Stomach (tissue), 9 donors: ENCODE results near the gene INTU. TPM values are rescaled to one million over a fixed set of nuclear protein-coding genes. Genes with fewer than 3 reads are reported as not detected.

Experiments
- DNase-seq, 2 donors: peaks; one replicate each; pipeline versions ENCODE4 v3.0.0 to v3.0.0-alpha.2; 2013 to 2019
- H3K27ac ChIP-seq, 5 donors: fragments of 200-600 bp in 4 of 5; sonication (generic) in 4 of 5; one replicate each; pipeline ENCODE4 v1.5.1; 2013 to 2019; ENCODE audit warnings: mild to moderate bottlenecking in 1 of 5, moderate library complexity in 1 of 5
- H3K27me3 ChIP-seq, 3 donors: fragments of 200-600 bp; sonication (generic); one replicate each; pipeline ENCODE4 v1.5.1; 2017 to 2019; ENCODE audit warnings: mixed run types in 1 of 3
- H3K36me3 ChIP-seq, 4 donors: fragments of 200-600 bp; sonication (generic); 1 replicate in 3 of 4; 2 replicates in 1 of 4; pipeline ENCODE4 v1.5.1; 2016 to 2019
- H3K4me1 ChIP-seq, 4 donors: fragments of 200-600 bp; sonication (generic); one replicate each; pipeline ENCODE4 v1.5.1; 2016 to 2019
- H3K4me3 ChIP-seq, 4 donors: fragments of 200-600 bp; sonication (generic) in 3 of 4; one replicate each; pipeline ENCODE4 v1.5.1; 2016 to 2019; ENCODE audit warnings: mild to moderate bottlenecking in 1 of 4
- H3K9me3 ChIP-seq, 4 donors: fragments of 200-600 bp; sonication (generic); one replicate each; pipeline ENCODE4 v1.5.1; 2016 to 2019
- CTCF ChIP-seq, 7 experiments: fragments of 450-650 bp in 4 of 7; fragments of 200-600 bp in 3 of 7; sonication (generic) in 3 of 7; IDR thresholded peaks; one replicate each; pipeline ENCODE4 v1.5.1; 2016 to 2019; ENCODE audit warnings: antibody characterized with exemption in 7 of 7, control low read depth in 2 of 7, mild to moderate bottlenecking in 1 of 7
- EP300 ChIP-seq: sonication (generic); formaldehyde crosslinking; IDR thresholded peaks from one replicate; pipeline ENCODE4 v1.6.1; 2017; ENCODE audit warnings: antibody characterized with exemption
- POLR2A ChIP-seq, 4 donors: fragments of 450-650 bp; IDR thresholded peaks; one replicate each; pipeline ENCODE4 v1.6.1; 2016; ENCODE audit warnings: antibody characterized with exemption in 4 of 4, control low read depth in 2 of 4, mild to moderate bottlenecking in 1 of 4, moderate library complexity in 1 of 4
- POLR2AphosphoS5 ChIP-seq, 3 donors: sonication (generic); formaldehyde crosslinking; IDR thresholded peaks; one replicate each; pipeline ENCODE4 v1.6.1; 2016; ENCODE audit warnings: antibody characterized with exemption in 3 of 3
- WGBS, 5 donors: extraction: QIAGEN DNeasy Blood & Tissue Kit in 3 of 5; methylation state at CpG; one replicate each; pipeline versions ENCODE4 v1.1.5 to v1.1.7; 2013 to 2018; 5-methylcytosine and 5-hydroxymethylcytosine counted together
- intact Hi-C: fragments of 100-400 bp; cut with DNase I; formaldehyde crosslinking; loops from one replicate; pipeline ENCODE4 v1.15.1; 2023; ENCODE audit warnings: low total_unique reads
- polyA plus RNA-seq, 3 donors: library from polyadenylated mRNA; stranded (reverse); fragments of 200-250 nt; gene quantifications; one replicate each; pipeline ENCODE4 v1.2.3, GENCODE V29; 2013
- total RNA-seq, 5 donors: library from RNA; depleted of rRNA; stranded (reverse); fragments of >200 nt; gene quantifications; one replicate each; pipeline versions ENCODE4 v1.1.0 to v1.2.3, GENCODE V29; 2014 to 2016
- donor health status: healthy with polysubstance abuse.
- donor health status: Bipolar disorder and iron deficiency.
- donor health status: healthy.

INTU gene
- total and polyA plus RNA-seq, 8 donors = 0.62 to 42.9 (median 5.6) TPM

- intact Hi-C loops = no loop called here
- DNase-seq = no peak
- peaks cover 0 to 24% (median 1%) of the 10 kb centered on the region in 4 donors for H3K36me3 ChIP-seq
- peaks cover 0 to 17% (median 5%) of the 10 kb centered on the region in 4 donors for H3K9me3 ChIP-seq
- H3K27me3 ChIP-seq = no peaks in the 10 kb centered on the region
- H3K4me1 ChIP-seq = no peaks in the 10 kb centered on the region
- 83 to 91% (median 86%) methylated on average over 4 of the region's 4 CpGs for WGBS, 5 donors
- no peak for TF ChIP-seq EP300
- TF ChIP-seq POLR2A (IDR thresholded peaks at IDR 0.05) = no peak
- TF ChIP-seq POLR2AphosphoS5 (IDR thresholded peaks at IDR 0.05) = no peak
- TF ChIP-seq CTCF (IDR thresholded peaks at IDR 0.05) = no peak
- H3K4me3 ChIP-seq = no peak overlapping the region
- no peak overlapping the region for H3K27ac ChIP-seq
Measured at GRCh38 chr4:127698789-127699200, 66.0 kb downstream of the INTU start.

- Histone ChIP-seq H3K4me1 (peaks cover 0 to 9% (median 2%) of the 10 kb centered on the region in 4 donors), H3K36me3 (peaks cover 0 to 53% (median 22%) of the 10 kb centered on the region in 4 donors), H3K27ac (peak overlapping the region in 1 of 5 donors; percentile 13), H3K4me3 (no peak overlapping the region), H3K9me3 (no peaks in the 10 kb centered on the region), H3K27me3 (no peaks in the 10 kb centered on the region)
- intact Hi-C loops = no loop called here
- 18 to 37% (median 24%) methylated on average over 5 of the region's 5 CpGs for WGBS, 5 donors
- peak; percentile 42 to 79 for DNase-seq
- no peak for TF ChIP-seq POLR2A (IDR thresholded peaks at IDR 0.05)
- peak in 1 of 3 donors; percentile 69 for TF ChIP-seq POLR2AphosphoS5 (IDR thresholded peaks at IDR 0.05)
Measured at GRCh38 chr4:127708985-127709384, 76.2 kb downstream of the INTU start.

GRCh38 chr4:127709456-127709855 lies 76.7 kb downstream of the INTU start:
- peaks cover 0 to 52% (median 20%) of the 10 kb centered on the region in 4 donors for H3K36me3 ChIP-seq
- H3K4me3 ChIP-seq = no peak overlapping the region
- TF ChIP-seq CTCF (IDR thresholded peaks at IDR 0.05) (no peak), POLR2A (IDR thresholded peaks at IDR 0.05) (no peak), POLR2AphosphoS5 (IDR thresholded peaks at IDR 0.05) (no peak), EP300 (no peak)
- peak overlapping the region in 1 of 5 donors; percentile 13 for H3K27ac ChIP-seq
- no peaks in the 10 kb centered on the region for H3K27me3 ChIP-seq
- intact Hi-C loops = no loop called here
- 54 to 64% (median 59%) methylated on average over 3 of the region's 3 CpGs for WGBS, 5 donors
- H3K4me1 ChIP-seq = peaks cover 0 to 9% (median 2%) of the 10 kb centered on the region in 4 donors
- no peaks in the 10 kb centered on the region for H3K9me3 ChIP-seq
- DNase-seq = no peak

GRCh38 chr4:127730142-127730913 lies 97.6 kb downstream of the INTU start, which contains the start of gene SLC25A31:
SLC25A31 (plus strand) TSS chr4:127730400; CDS start chr4:127730546, 146 bp downstream.
- Histone ChIP-seq H3K4me3 (no peak within 1 kb of the TSS), H3K27me3 (no peaks in the 10 kb centered on the region), H3K9me3 (no peaks in the 10 kb centered on the region), H3K36me3 (no peaks in the 10 kb centered on the region), H3K4me1 (no peaks in the 10 kb centered on the region), H3K27ac (no peak within 1 kb of the TSS)
- DNase-seq = no peak
- TF ChIP-seq POLR2AphosphoS5 (IDR thresholded peaks at IDR 0.05) (no peak), POLR2A (IDR thresholded peaks at IDR 0.05) (no peak), CTCF (IDR thresholded peaks at IDR 0.05) (no peak), EP300 (no peak)
- 94 to 96% (median 96%) methylated on average over 64 of the region's 64 CpGs for whole genome bisulfite sequencing, 5 donors
- intact Hi-C loops = loop anchor here (5.0 kb wide), 1 partner anchor 113 kb away; no protein-coding TSS in a partner anchor

GRCh38 chr4:127731406-127731805 lies 98.6 kb downstream of the INTU start:
- Histone ChIP-seq H3K9me3 (no peaks in the 10 kb centered on the region), H3K4me1 (no peaks in the 10 kb centered on the region), H3K4me3 (no peak overlapping the region), H3K36me3 (no peaks in the 10 kb centered on the region), H3K27ac (no peak overlapping the region), H3K27me3 (no peaks in the 10 kb centered on the region)
- WGBS, 5 donors = 93 to 94% (median 94%) methylated on average over 19 of the region's 19 CpGs
- TF ChIP-seq CTCF (IDR thresholded peaks at IDR 0.05) (no peak), POLR2A (IDR thresholded peaks at IDR 0.05) (no peak), EP300 (no peak), POLR2AphosphoS5 (IDR thresholded peaks at IDR 0.05) (no peak)
- DNase-seq = no peak
- intact Hi-C loops = loop anchor here (5.0 kb wide), 1 partner anchor 114 kb away; no protein-coding TSS in a partner anchor
